ENCODE data around the gene LINC00632. TPM values are rescaled to one million over a fixed set of nuclear protein-coding genes. Genes with fewer than 3 reads are reported as not detected.
"Not testable (repeated sequence)": the region's sequence is repeated elsewhere in the genome, so short reads cannot be mapped to it uniquely, and the experiment has no call there.

The LINC00632 gene
- total RNA-seq: not detected

GRCh38 chrX:140709421-140709846, at the start of gene LINC00632:
Gene LINC00632, plus strand, starts transcription at chrX:140709759.
- DNase-seq: no peak

DNA sequence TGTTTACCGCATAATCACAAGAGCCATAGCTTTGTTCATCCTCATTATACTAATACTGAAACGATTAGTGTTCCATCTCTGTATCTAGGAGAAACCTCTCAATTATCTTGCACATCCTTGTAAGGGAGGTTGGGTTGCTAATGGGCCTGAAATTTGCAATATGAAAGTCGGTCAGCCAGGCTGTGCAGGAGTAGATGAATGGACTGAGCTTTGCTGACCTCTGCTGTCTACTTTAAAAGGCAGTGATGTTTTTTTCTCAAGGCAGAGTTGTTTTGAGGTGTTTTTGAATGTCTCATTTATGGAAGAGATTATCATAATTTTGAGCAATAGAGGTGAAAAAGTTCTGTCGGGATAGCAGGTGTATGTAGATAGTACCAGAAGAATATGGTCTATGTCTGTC, 47.9 kb upstream of the LINC00632 start:
- DNase-seq: no peak

DNA sequence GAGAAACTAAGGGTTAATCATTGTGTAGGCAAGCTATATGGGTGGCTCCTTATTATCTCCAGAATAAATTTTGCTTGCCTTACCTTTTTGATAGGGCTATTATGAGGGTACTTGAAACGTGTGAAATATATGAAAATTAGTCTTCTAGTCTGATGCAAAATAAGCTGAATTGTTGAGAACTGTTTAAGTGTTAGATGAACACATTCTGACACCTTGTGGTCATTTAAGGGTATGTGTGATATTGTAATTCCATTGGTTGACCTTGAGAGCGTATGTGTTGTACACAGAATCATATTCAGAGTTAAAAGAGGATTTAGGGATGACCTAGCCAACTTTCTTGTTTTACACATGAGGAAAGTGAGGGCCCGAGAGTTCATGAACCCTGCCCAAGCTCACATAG, 44.6 kb upstream of the LINC00632 start:
- DNase-seq: no peak

DNA sequence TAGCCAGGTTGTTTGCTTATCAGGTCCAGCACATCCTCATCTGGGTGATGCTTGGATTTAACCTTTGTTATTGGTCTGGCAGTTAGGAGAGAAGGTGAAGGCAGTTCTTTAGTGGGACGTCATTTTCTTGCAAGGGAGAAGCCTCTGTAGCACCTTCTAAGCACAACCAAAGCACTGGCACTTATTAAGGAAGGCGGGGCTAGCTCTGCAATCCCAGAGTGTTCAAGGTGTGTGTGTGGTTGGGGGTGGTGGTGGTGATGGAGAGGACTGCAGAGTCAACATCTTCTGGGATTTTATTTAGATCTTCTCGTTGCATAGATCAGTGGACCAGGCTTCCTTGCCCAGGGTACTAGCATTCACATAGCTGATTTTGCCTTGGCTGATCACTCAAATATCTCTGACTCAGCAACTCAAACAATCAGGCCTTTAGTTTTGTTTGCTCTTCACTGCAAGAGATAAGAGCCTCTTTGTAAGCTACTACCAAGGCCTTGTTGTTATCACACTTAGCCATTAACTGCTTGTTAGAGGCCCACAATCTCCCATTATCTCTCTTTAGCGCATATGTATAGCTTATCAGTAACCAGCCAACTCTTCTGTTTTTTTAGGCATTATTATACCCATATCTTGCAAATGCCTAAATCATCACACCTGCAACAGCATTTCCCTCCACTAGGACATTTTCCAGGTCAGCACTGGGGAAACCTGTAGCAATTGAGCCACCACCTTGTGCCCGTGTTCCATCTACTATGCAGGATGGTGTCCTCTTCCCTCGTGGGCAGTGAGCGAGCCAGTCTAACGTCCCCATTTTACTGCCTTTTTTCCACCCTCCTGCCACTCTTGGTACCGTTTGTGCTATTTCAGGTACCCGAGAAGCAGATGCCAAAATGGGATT, 36.5 kb upstream of the LINC00632 start:
- DNase-seq: no peak

- no peak for DNase-seq
Observed at GRCh38 chrX:140687706-140688105, 21.9 kb upstream of the LINC00632 start.

- not testable (repeated sequence) for DNase-seq
Observed at GRCh38 chrX:140691596-140691995, 18.0 kb upstream of the LINC00632 start.

DNA sequence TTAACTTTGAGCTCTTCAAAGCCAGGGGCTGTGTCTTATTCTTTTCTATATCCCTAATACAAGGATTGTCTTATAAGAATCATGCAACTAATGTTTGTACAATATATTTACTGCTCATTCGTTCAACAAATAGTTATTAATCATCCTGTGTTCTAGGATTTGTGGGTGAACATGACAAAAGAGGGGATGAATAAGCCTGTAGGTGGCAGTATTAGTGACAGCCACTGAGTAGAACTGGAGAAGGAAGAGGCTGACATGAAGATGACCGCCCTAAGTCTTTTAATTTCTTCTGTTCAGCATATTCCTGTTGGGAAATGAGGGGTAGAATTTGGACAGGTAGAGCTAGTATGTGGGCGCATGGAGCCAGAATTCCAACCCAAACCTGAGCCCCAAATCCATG, 11.9 kb upstream of the LINC00632 start:
- DNase-seq: no peak

- DNase-seq: no peak
Observed at GRCh38 chrX:140701480-140701879, 8.1 kb upstream of the LINC00632 start.

- DNase-seq: no peak
Observed at GRCh38 chrX:140710710-140711109, 1.2 kb downstream of the LINC00632 start.

DNA sequence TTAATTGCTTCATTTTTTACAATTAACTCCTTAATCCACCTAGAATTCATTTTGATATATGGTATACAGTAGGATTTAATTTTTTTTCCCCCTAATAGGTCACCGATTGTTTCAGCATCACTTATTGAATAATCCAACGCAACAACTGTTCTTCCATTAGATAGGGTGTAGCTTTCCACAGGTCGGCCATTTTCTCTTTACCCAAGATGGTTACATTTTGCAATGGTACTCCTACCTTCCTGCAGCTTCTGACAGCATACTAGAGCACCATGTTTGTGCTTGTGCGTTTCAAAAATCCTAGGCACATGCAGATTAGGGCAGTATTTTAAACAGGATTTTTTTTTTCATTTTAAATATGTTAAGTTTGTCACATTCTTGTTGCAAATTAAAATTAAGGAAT, 2.3 kb downstream of the LINC00632 start:
- no peak for DNase-seq

- no peak for DNase-seq
Observed at GRCh38 chrX:140712413-140713173, 3.0 kb downstream of the LINC00632 start.

DNA sequence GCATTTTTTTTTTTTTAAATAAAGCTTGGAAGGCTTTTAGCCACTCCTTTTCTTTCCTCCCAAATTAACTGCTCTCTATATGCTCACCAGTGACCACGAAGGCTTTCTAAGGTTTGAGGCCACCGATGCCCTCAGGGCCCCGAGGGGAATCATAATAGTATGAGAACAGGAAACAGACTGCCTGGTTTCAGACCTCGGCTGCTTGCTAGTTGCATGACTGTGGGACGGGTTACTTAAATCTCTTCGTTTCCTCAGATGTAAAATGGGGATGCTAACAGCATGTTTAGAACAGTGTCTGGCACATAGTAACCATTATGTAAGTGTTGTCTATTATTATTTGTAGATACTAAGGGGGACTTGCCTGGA, 3.6 kb downstream of the LINC00632 start:
- no peak for DNase-seq

- DNase-seq: no peak
Observed at GRCh38 chrX:140715787-140716186, 6.2 kb downstream of the LINC00632 start.

- DNase-seq: no peak
Observed at GRCh38 chrX:140723121-140723715, 13.7 kb downstream of the LINC00632 start.

DNA sequence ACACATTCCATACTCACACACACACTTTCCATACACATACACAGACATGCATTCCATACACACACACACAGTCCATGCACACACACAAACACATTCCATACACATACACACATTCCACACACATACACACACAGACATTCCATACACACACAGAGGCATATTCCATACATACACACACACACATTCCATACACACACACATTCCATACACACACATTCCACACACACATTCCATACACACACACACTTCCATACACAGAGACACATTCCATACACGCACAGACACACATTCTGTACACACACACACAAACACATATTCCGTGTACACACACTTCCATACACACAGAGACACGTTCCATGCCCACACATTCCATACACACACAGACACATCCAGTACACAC, 14.8 kb downstream of the LINC00632 start:
- no peak for DNase-seq

DNA sequence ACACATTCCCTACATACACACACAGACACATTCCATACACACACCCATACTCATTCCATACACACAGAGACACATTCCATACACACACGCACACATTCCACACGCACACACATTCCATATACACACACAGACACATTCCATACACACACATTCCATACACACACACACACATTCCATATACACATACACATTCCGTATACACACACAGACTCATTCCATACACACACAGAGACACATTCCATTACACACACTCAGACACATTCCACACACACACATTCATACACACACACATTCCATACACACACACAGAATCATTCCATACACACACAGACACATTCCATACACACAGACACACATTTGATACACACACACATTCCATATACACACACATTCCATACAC, 15.2 kb downstream of the LINC00632 start:
- DNase-seq: no peak

DNA sequence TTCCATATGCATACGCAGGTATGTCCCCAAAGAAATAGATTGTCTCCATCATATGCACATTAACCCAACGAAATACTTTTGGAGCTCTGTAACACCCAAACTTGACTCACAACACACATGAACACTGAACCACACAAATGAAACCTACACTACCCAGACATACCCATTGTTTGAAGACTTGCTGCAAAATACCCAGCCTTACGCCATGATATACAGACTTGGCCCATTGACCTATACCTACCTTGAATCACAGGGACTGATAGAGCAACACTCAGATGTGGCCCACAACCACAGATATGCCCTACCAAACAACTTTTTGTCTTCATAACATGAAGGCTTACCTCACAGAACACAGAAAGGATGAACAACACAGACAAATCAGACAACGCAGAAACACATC, 15.9 kb downstream of the LINC00632 start:
- DNase-seq: no peak

- peak; percentile 4 for DNase-seq
Observed at GRCh38 chrX:140733766-140734342, 24.3 kb downstream of the LINC00632 start.

DNA sequence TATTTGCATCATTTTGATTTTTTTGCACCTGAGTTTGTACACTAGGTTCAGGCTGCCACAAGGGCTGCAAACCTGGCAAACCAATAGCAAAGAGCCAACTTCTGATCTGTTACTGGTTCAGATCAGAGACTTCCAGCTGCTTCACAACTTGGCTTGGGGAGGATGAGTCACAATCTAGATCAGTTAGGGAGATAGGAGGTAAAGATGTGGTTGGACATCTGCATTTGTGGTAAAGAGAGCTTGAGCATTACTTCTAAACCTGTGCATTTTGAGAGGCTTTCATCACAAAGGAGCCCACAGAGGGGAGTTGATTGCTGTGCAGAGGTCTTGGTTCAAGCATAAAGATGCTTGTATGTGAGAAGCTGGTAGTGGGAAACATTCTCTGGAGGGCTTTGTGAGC, 34.5 kb downstream of the LINC00632 start:
- DNase-seq: no peak

DNA sequence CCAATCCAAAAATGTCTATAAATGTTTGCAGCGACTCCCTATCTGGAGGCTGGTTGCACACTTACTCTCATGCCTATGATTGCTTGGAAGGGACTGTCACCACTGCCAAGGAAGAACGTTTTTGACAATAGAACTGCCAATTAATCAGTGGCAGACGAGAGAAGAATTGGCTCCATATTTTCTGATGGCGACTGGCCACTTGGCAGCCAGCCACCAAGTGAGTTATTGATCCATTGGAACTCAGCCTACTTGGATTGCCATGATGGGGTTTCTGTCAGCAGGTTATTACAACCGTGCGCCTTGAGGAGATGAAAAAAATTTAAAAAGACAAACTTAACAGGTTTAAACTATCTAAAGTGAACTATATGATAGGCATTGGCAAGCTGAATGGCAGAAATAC, 47.4 kb downstream of the LINC00632 start:
- no peak for DNase-seq

DNA sequence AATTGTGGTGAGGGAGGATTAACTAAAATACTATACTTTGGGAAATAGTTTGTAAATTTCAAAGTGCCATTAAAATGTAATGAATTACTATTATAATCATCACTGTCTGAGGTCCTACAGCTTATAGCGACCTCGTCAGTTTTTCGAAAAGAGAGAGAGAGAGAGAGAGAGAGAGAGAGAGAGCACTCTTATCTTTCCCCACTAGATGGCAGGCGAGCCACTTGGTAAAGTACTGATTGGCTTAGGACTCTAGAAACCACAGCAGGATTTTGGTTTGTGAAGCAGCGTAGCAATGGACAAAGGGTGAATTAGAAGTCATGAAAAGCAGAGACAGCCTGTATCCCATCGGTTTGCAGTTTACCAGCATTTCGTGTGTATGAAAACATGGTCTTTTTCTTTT, 52.5 kb downstream of the LINC00632 start:
- DNase-seq: peak; percentile 2

GRCh38 chrX:140764401-140764919, 54.9 kb downstream of the LINC00632 start:
- no peak for DNase-seq

Measured in effector CD4-positive, alpha-beta T cell (primary cell).